ENCODE results near the gene MAN1C1.

GRCh38 chr1:25772164-25772563 is 155.6 kb downstream of the MAN1C1 start:
- no peak for TF ChIP-seq TCF7L2 (IDR thresholded peaks at IDR 0.05; ENCODE audit: low read depth, low read length)
- TF ChIP-seq FOXM1 (IDR thresholded peaks at IDR 0.05; ENCODE audit: low read depth) = no peak
- TF ChIP-seq FOXM1 (CRISPR knock-in tag; IDR thresholded peaks at IDR 0.05; ENCODE audit: low read depth) = no peak
- TF ChIP-seq RFX1 (IDR thresholded peaks at IDR 0.05) = no peak
- no peak for TF ChIP-seq POLR2A (conservative IDR thresholded peaks at IDR 0.05)
- TF ChIP-seq TEAD4 (IDR thresholded peaks at IDR 0.05; ENCODE audit: low read length) = no peak
- no peak for TF ChIP-seq TEAD4 (CRISPR knock-in tag; IDR thresholded peaks at IDR 0.05; ENCODE audit: borderline replicate concordance)
- no peak for TF ChIP-seq SNIP1 (IDR thresholded peaks at IDR 0.05; ENCODE audit: low read depth)
- no peak for TF ChIP-seq ZNF444 (CRISPR knock-in tag; IDR thresholded peaks at IDR 0.05)
- no peak for TF ChIP-seq NR2C2 (CRISPR knock-in tag; IDR thresholded peaks at IDR 0.05)
- no peak for TF ChIP-seq NR2C2 (tag; IDR thresholded peaks at IDR 0.05)
- TF ChIP-seq CTCF (IDR thresholded peaks at IDR 0.05 in 2 of 3, conservative IDR thresholded peaks at IDR 0.05 in 1 of 3; ENCODE audit: insufficient read depth in 2 of 3, low read depth in 1 of 3, low read length in 3 of 3) = no peak
